Mammary epithelial cell (primary cell): ENCODE measurements around the gene PROSER1.

Experiments used
- CTCF ChIP-seq, 2 donors: IDR thresholded peaks in 1 of 2; conservative IDR thresholded peaks in 1 of 2; 2 replicates each; pipeline ENCODE4 v1.5.1; 2011 to 2012; ENCODE audit warnings: inconsistent platforms in 2 of 2, low read length in 2 of 2, mild to moderate bottlenecking in 2 of 2, control low read depth in 1 of 2, low read depth in 1 of 2; ENCODE audit not compliant: insufficient read depth in 1 of 2; ENCODE audit errors: extremely low read depth in 1 of 2
- EZH2 ChIP-seq: IDR thresholded peaks from 2 replicates; pipeline ENCODE4 v1.6.1; 2012; ENCODE audit warnings: low read length, inconsistent platforms, borderline replicate concordance

GRCh38 chr13:39023316-39023715, 14.6 kb downstream of the PROSER1 start:
- TF ChIP-seq CTCF (conservative IDR thresholded peaks at IDR 0.05 in 1 of 2, IDR thresholded peaks at IDR 0.05 in 1 of 2; ENCODE audit: extremely low read depth in 1 of 2, insufficient read depth in 1 of 2, low read depth in 1 of 2, low read length in 2 of 2), result no peak
- no peak for TF ChIP-seq EZH2
